NK-92 (cell line): ENCODE measurements around the gene INPP4A.
"Not testable (repeated sequence)": the region's sequence is repeated elsewhere in the genome, so short reads cannot be mapped to it uniquely, and the experiment has no call there.

Experiments used
- DNase-seq: peaks from one replicate; lab custom pipeline; 2025; ENCODE audit not compliant: unreplicated experiment; lab: John Stamatoyannopoulos, UW

Gene INPP4A

DNA sequence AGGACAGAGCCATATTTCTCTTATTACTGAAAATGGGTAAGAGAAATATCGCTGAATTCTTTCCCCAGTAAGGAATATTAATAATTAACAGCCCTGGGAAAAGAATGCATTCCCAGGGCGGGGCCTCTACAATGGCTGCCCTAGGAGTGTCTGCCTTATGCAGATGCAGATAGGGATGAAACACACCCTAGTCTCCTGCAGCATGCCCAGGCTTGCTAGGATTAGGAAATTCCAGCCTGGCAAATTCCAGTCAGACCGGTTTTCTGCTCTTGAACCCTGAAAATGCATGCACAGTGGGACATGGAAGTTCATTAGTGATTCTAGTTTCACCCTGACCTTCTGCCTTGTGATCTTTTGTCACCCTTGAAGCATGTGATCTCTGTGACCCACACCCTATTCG, 9.0 kb upstream of the INPP4A start:
- not testable (repeated sequence) for DNase-seq

DNA sequence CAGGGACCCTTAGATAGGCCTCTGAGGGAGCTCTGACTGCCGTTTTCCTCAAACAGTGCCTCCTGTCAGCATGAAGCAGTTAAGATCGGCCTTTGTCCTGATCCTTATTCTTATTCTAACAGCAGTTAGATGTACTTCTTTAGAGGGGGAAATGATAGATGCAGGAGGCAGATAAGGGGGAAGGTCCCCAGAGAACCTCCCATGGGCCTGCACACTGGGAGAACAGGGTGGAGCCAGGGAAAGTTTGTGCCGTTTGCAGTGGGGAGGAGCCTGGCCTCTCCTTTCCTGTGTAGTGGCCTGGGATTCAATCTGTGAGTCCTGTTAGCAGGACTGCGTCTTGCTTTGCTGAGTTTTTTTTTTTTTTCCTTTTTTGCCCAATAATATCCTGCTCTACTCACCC, 7.9 kb upstream of the INPP4A start:
- no peak for DNase-seq

DNA sequence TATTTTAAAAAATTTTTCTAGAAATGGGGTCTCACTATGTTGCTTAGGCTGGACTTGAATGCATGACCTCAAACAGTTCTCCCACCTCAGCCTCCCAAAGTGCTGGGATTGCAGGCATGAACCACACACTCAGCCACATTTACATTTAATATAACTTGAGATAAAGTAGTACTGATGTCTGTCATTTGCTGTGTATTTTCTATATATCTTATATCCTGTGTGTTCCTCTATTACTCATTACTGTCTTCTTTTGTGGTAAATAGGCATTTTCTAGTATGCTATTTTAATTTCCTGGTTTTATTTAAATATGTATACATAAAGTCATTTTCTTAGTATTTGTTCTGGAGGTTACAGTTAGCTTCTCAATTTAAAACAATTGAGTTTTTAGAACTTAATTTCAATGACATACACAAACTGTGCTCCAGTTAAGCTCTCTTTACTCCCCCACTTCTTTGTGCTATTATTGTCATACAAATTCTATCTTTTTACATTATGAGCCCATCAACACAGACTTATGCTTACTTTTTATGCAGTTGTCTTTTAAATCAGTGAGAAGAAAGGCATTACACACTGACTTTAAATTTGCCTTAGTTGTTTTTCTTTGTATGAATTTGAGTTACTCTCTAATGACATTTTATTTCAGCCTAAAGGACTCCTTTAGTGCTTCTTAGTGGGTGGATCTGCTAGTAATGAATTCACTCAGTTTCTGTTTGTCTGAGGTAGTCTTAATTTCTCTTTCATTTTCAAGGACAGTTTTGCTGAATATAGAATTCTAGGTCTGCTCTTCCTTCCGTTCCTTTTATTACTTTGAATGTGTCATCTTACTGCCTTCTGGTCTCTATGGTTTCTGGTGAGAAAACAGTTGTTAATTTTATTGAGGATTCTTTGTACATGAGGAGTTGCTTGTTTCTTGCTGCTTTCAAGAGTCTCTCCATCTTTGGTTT, 6.2 kb upstream of the INPP4A start:
- no peak for DNase-seq

DNA sequence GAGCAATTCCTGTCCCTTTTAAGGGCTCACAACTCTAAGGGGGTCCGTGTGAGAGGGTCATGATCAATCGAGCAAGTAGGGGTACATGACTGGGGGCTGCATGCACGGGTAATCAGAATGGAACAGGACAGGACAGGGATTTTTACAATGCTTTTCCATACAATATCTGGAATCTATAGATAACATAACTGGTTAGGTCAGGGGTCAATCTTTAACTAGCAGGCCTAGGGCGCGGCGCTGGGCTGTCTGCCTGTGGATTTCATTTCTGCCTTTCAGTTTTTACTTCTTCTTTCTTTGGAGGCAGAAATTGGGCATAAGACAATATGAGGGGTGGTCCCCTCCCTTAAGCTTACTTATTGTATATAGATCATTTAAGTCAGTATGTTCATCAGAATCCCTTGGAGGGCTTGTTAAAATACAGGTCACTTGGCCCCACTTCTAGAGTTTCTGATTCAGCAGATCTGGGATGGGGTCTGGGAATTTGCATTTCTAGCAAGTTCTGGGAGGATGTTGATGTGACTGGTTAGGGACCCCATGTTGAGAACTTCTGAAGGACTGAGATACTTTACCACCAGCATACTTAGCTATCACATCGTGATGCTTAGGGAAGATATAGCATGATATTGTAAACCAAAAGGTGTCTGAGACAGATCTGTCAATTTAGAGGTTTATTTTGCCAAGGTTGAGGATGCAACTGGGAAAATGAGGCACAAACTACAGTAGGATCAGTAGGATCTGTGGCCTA, 2.8 kb upstream of the INPP4A start:
- no peak for DNase-seq

DNA sequence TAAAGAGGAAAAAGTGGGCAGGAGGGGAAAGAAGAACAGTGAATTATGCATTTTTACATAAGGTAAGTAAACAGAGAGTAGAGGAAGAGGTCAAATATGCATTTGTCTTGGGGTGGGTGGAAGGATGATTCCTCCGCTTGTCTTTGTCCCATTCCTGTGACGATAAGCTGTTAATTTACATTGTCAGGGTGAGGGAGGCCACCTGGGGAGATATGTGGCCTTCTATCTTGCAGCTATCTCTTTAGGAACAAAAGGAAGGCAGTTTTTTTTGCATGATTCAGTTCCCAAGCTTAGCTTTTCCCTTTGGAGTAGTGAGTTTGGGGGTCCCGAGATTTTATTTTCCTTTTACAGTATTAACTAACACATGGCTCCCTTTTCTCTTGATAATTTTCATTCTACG, 2.2 kb upstream of the INPP4A start:
- DNase-seq, result no peak

DNA sequence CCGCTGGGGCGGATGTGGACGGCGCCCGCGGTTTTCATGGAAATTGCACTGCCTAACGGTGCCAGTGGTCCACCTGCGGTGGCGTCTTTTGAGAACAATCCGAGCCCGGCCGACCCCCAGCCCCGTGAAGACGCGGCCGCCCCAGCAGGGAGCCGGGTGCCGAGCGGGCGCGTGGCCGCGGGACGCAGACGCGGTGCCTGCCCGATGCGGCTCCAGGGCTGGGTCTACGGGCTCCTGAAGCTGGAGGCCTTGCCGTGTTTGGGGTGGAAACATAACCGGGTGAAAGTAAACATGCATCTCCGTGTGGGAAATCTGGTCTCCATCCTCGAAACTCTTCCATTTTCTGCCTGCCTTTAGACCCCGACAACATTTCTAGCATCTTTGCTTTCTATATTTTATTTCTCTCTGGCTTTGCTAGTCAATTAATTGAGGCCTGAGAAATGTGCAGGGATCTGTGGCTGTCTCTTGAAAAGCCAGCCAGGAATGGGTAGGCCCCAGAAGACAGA, 572 bp downstream of the INPP4A start:
- DNase-seq, result no peak

DNA sequence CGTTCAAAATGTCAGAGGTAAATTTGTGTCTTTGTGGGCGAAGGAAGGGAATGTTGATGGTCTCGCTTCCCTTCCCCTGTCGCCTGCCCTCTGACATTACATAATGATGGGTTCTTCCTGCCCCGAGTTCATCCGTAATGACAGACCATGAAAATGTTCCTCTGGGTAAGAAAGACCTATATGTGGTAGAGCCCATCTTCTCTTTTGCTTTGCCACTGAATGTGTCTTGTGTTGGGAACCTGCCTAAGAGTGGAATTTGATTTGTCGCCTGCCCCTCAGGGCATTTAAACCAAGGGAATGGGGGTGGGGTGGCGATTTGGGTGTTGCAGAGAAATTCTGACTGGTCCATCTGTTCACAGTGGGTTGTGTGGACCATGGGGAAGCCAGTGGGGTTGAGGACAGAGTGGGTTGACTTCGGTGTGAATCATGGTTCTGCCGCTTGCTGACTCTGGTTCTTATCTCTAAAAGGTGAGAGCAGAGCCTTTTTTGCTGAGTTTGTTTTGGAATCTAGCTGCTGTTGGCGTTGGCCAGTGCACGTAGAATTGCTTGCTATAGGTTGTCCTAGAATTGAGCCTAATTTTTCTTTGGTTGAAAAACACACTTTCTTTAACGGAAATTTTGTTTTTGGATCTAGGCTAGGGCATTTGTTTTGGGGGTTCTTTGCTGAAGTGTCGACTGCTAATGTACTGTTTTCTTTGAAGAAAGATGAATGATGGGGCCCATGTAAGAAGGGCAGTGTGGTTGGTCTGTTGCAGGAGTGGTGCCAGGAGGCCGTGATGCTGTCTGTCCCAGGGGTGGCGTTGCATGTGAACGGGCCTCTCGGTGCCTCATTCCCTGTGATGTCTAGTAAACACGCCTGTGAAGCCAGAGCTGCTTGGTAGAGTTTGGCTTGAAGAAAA, 1.3 kb downstream of the INPP4A start:
- no peak for DNase-seq

DNA sequence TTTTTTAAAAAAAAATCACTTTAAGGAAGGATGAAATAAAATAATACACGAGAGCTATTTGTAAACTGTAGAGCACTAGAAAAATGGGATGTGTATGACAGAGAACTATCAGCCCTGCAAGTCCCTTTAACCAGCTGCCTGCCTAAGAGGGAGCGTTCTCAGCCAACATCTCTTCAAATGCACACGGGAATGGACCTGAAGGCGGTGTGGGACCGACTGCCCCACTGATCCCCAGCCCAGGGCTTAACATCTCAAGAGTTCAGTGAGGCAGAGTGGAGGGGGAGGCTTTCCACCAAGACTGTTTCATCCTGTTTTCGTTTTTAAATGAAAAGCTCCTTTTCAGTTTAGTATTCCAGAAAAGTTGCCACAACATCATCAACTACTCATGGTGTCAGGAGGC, 2.2 kb downstream of the INPP4A start:
- DNase-seq, result no peak

DNA sequence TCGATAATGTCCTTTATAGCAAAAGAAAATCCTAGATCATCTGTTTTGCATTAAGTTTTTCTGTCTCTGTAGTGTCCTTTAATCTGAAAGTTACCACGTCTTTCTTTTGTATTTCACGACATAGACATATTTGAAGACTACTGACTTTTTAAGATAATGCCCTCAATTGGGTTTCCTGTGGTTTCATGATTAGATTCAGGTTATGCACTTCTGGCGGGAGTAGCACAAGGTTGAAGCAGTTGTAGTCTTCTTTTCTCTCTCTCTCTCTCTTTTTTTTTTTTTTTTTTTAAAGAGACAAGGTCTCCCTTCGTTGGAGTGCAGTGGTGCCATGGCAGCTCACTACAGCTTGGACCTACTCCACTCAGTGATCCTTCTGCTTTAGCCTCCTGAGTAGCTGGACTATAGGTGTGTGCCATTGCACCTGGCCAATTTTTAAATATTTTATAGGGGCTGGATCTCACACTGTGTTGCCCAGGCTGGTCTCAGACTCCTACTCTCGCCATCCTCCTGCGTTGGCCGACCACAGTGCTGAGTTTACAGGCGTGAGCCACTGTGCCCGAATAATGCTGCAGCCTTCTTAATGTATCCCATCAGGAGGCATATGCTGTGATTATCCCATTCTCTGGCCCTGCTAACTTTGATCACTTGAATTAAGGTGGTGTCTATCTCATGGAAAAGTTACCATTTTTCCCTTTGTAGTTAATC, 3.9 kb downstream of the INPP4A start:
- DNase-seq, result no peak

DNA sequence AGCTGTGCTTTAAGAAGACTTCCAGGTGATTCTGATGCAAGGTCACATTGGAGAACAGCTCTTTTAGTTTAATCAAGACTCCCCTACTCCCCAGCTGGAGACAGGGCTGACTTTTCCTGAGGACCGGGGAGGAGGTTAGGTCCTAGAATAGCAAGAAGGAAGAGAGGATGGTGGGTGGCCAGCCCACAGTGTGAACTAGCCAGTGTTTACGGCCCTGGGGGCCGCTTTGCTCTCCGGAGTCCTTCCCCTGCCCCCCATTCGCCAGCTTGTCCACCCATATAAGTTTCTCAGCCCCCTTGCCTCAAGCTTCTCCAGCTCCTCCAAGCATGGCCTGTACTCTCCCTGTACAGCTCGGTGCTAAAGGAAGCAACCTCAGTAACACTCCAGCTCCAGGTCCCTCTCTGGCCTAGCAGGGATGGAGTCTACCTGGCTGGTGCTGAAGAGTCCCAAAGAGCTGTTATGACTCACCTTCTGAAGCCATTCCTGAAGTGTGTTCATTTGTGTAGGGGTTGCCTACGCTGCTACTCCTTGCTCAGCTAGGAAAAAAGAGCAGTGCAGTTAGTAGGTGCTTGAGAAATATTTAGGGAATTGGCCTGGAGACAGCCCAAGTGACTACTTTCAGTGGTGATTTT, 7.9 kb downstream of the INPP4A start:
- DNase-seq, result no peak

DNA sequence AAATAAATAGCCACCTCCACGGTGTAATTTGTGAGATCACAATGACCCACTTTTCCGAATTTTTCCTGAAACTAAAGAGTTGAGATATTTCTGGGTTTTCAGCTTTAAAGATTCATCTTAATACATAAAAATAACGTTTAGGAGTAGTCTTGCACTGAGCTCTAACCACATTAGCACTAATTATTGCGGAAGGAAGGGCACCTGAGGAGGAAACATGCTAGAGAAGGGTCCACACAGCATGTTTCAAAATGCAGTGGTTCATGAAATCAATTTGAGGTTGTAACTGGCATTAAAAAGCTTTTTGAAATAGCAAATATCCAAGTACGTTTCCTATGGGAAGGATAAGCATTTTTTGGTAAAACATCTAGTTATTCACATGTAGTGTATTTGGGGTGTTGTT, 8.4 kb downstream of the INPP4A start:
- no peak for DNase-seq

DNA sequence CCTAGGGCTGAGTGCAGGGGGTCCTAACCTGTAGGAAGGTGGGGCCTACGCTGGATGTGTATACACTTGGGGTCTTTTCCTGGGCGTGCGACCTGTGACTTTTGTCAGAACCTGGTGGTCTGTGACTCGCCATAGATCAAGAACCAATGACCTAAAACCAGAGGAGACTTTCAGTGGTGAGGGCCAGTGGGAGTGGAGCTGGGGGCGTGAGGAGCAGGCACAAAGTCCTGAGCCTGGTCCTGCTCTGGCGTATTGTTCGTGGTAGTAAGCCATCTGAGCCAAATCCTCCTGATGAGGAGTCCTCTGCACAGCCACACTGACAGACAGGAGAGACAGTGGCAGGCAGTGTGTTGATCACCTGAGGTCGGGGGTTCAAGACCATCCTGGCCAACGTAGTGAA, 8.9 kb downstream of the INPP4A start:
- DNase-seq, result no peak

DNA sequence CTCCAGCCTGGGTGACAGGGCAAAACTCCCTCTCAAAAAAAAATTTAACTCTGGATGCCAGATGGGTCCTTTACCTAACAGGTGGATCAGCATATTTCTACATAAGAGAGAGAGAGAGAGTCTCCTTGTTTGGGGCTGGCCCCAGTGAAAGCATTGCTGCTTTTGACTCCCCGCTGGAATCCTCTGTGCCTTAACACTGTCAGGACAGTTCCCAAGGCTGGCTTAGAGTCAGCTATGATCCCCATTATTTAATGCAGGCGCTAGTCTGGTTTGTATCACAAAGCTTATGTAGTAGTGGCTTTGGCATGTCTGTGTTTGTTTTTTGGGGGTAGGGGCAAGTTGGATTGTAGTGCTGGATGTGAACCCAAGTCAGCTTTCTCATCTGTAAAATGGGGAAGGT, 9.4 kb downstream of the INPP4A start:
- DNase-seq, result no peak

DNA sequence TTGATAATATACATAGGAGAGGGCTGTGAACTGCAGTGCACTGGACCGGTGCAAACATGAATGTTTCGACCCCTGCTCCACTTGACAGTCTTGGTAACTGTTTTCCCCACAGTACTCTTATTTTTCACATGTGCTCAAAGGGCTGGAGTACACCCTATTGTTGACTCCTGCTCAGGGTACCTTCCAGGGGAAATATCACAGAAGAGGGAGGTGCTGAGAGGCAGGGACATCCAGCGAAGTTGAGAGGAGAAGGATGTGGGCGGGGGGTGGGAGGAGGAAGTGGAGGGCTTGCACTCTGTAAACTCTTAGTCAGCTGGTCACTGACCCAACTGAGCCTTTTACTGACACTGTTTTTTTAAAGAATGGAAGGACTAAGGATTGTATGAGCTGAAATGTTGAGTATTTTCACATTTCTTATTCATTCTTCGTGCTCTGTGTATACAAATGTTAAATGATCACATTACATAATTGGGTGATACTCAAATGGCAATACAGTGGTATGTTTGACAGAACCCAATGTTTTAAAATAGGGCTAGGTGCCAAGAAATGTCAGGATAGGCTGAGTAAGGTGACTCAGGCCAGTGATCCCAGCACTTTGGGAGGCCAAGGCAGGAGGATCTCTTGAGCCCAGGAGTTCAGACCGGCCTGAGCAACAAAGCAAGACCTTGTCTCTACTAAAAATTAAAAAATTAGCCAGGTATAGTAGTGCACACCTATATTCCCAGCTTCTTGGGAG, 10.0 kb downstream of the INPP4A start:
- no peak for DNase-seq

DNA sequence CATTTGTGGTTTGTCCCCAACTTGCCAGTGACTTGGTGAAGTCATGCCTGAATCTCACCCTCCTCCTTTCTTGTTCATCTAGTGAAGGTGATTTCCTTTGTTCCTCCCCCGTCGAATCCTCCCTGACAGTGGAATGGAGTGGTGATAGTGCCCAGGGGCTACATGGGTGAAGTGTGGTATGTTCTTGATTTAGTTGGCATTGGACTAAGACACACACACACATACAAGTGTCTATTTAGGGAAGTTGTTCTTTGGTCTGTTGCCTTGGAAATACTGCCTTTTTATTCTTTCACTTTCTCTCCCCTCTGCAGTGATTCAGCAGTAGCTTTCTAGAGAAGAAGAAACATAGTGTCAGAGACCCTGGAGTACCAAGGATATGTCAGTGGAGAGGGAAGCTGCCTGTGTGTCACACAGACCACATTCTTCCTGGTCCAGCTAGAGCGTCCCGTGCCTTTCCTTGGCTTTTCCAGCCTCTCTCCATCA, 10.9 kb downstream of the INPP4A start:
- DNase-seq, result no peak

DNA sequence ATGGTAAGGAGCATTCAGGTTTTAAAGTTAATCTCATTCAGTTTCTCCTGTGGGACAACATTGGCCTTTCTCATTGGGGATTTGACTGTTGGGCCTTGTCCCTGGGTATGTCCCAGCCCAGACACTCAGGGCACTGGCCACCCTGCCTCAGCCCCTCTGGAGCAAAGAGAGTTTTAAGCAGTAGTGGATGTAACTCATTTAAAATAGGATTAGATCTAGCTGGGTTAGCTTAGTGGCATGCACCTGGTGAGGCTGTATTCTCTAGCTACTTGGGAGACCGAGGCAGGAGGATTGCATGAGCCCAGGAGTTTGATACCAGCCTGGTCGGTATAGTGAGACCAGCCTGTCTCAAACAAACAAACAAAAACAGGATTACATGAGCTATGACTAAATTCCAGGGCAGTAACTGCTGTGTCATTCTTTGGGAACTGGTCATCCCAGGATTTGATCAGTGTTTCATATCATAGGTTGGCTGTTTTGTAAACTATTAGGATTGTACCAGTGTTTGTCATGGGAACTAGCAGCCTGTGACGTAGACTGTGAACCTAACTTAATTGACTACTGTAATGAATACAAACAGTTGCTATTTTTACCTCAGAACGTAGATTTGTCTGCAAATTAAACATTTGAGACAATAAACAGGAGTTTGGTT, 12.5 kb downstream of the INPP4A start:
- no peak for DNase-seq

DNA sequence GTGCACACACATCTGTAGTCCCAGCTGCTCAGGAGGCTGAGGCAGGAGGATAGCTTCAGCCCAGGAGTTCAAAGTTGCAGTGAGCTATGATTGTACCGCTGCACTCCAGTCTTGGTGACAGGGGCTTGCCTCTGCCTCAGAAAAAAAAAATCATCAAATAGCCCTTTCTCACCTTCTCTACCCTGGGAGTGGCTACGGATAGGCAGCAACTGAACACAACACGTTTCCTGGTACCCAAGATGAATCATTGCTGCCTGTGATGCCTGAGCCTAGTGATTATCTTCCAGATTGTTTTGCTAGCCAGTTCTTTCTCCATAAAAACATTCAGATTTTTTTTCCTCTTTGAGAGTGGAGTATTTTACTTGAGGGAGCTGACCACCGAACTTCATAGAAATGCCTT, 13.5 kb downstream of the INPP4A start:
- no peak for DNase-seq

DNA sequence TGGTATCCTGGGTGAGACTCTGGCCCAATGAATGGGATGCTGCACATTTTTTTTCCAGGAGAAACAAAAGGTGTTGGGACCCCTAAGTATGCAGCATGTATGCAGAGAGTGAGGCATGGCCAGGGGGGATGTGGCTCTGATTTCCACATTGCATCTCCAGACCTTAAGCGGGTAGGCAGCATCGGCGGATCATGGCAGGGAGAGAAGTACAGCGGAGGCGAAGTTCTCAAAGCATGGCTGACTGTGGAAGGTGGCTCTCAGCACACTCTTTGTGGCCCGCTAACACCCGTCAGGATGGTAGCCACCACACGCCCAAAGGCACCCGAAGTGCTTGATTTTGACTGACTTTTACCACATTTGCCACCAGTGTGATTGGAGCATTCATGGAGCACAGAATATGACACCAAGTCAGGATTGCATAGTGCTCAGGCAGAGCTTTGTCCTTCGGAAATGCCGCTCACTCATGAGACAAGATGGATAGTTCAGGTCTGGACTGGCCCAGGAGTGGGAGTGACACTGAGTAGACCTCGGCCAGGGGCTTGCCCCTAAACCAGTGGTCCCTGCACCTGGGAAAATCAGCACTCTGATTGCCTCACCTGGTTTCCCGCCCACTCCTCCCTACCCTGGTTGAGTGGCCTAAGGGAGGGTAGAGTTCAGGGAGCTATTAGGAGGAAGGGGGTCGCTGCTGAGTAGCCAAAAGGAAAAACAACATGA, 14.2 kb downstream of the INPP4A start:
- DNase-seq, result no peak
